22Rv1 (cell line): Measurements from ENCODE around the gene SCAP.
"Not testable (repeated sequence)": the region's sequence is repeated elsewhere in the genome, so short reads cannot be mapped to it uniquely, and the experiment has no call there.

Experiments used
- ZFX ChIP-seq: fragments of 450-650 bp; IDR thresholded peaks from 2 replicates; pipeline ENCODE4 v1.6.1; 2017; ENCODE audit warnings: antibody characterized with exemption, borderline replicate concordance
- TF ChIP-seq, protein P1 (sequence below): fragments of 450-650 bp; IDR thresholded peaks from 2 replicates; pipeline ENCODE4 v1.5.1; 2017; ENCODE audit warnings: mild to moderate bottlenecking

DNA sequence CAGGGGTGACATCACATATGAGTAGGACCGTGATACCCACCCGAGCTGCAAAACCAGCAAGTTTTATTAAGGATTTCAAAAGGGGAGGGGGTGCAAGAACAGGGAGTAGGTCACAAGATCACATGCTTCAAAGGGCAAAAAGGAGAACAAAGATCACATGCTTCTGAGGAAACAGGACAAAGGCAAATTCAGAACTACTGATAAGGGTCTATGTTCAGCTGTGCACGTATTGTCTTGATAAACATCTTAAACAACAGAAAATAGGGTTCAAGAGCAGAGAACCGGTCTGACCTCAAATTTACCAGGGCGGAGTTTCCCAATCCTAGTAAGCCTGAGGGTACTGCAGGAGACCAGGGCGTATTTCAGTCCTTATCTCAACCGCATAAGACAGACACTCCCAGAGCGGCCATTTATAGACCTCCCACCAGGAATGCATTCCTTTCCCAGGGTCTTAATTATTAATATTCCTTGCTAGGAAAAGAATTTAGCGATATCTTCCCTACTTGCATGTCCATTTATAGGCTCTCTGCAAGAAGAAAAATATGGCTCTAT, 16.1 kb downstream of the SCAP start:
- TF ChIP-seq, protein P1, sequence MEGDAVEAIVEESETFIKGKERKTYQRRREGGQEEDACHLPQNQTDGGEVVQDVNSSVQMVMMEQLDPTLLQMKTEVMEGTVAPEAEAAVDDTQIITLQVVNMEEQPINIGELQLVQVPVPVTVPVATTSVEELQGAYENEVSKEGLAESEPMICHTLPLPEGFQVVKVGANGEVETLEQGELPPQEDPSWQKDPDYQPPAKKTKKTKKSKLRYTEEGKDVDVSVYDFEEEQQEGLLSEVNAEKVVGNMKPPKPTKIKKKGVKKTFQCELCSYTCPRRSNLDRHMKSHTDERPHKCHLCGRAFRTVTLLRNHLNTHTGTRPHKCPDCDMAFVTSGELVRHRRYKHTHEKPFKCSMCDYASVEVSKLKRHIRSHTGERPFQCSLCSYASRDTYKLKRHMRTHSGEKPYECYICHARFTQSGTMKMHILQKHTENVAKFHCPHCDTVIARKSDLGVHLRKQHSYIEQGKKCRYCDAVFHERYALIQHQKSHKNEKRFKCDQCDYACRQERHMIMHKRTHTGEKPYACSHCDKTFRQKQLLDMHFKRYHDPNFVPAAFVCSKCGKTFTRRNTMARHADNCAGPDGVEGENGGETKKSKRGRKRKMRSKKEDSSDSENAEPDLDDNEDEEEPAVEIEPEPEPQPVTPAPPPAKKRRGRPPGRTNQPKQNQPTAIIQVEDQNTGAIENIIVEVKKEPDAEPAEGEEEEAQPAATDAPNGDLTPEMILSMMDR: not testable (repeated sequence)
- not testable (repeated sequence) for TF ChIP-seq ZFX
